NCI-H774 (cell line): Measurements from ENCODE around the gene SIGLEC1.

Experiments used
- DNase-seq: peaks from one replicate; lab custom pipeline; 2025; lab: John Stamatoyannopoulos, UW

Gene SIGLEC1

GRCh38 chr20:3701061-3701998, 11.1 kb downstream of the SIGLEC1 start:
- no peak for DNase-seq

- DNase-seq, result no peak
These were observed 13.4 kb downstream of the SIGLEC1 start for GRCh38 chr20:3699037-3699436.

GRCh38 chr20:3698591-3699001, 13.8 kb downstream of the SIGLEC1 start:
- no peak for DNase-seq

- DNase-seq, result no peak
These were observed 14.7 kb downstream of the SIGLEC1 start for GRCh38 chr20:3697588-3698305.

GRCh38 chr20:3696745-3697587, 15.4 kb downstream of the SIGLEC1 start:
- no peak for DNase-seq

- DNase-seq, result no peak
These were observed 16.2 kb downstream of the SIGLEC1 start for GRCh38 chr20:3696200-3696599.

GRCh38 chr20:3694864-3695263, 17.5 kb downstream of the SIGLEC1 start:
- no peak for DNase-seq

GRCh38 chr20:3693376-3693775, 19.0 kb downstream of the SIGLEC1 start:
- DNase-seq, result no peak

- no peak for DNase-seq
These were observed 19.6 kb downstream of the SIGLEC1 start for GRCh38 chr20:3692706-3693294.

GRCh38 chr20:3691897-3692296, 20.5 kb downstream of the SIGLEC1 start:
- DNase-seq, result no peak

GRCh38 chr20:3691306-3691705, 21.1 kb downstream of the SIGLEC1 start:
- no peak for DNase-seq

- no peak for DNase-seq
These were observed 22.0 kb downstream of the SIGLEC1 start for GRCh38 chr20:3690413-3690812.

GRCh38 chr20:3689978-3690377, 22.4 kb downstream of the SIGLEC1 start:
- DNase-seq, result no peak

- no peak for DNase-seq
These were observed 24.7 kb downstream of the SIGLEC1 start for GRCh38 chr20:3687655-3688054.

GRCh38 chr20:3686867-3687321, 25.5 kb downstream of the SIGLEC1 start:
- no peak for DNase-seq

- DNase-seq, result no peak
These were observed 26.0 kb downstream of the SIGLEC1 start for GRCh38 chr20:3686421-3686820.

- no peak for DNase-seq
These were observed 27.1 kb downstream of the SIGLEC1 start for GRCh38 chr20:3685341-3685740.

GRCh38 chr20:3681931-3682781, 30.2 kb downstream of the SIGLEC1 start, which contains the start of gene ADAM33:
ADAM33 (minus strand) TSS chr20:3682010; CDS start chr20:3682004, 6 bp downstream.
- no peak for DNase-seq

- DNase-seq, result no peak
These were observed 31.0 kb downstream of the SIGLEC1 start for GRCh38 chr20:3681352-3681930.

GRCh38 chr20:3680701-3681351, 31.6 kb downstream of the SIGLEC1 start:
- no peak for DNase-seq
